ENCODE results near the gene ADAMTSL1.

ADAMTSL1 gene

DNA sequence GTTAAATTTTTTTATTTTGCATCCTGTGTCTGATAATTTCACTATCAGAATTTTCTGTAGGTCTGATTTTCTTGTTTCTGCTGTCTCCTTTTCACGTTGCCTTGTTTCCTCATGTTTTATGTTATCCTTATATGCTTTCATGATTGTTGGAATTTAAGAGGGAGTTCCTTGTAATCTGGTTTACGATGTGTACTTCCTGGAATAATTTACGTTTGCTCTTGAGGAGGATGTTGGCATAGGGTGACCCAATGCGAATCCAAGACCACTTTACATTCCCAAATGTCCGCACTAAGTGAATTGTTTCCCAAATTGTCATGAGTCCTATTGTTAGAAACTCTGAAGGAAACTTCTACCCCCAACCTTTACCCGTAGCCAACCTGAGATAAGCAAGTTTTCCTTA lies 80.3 kb downstream of the ADAMTSL1 start:
- DNase-seq (ENCODE audit: low read depth): no peak

DNA sequence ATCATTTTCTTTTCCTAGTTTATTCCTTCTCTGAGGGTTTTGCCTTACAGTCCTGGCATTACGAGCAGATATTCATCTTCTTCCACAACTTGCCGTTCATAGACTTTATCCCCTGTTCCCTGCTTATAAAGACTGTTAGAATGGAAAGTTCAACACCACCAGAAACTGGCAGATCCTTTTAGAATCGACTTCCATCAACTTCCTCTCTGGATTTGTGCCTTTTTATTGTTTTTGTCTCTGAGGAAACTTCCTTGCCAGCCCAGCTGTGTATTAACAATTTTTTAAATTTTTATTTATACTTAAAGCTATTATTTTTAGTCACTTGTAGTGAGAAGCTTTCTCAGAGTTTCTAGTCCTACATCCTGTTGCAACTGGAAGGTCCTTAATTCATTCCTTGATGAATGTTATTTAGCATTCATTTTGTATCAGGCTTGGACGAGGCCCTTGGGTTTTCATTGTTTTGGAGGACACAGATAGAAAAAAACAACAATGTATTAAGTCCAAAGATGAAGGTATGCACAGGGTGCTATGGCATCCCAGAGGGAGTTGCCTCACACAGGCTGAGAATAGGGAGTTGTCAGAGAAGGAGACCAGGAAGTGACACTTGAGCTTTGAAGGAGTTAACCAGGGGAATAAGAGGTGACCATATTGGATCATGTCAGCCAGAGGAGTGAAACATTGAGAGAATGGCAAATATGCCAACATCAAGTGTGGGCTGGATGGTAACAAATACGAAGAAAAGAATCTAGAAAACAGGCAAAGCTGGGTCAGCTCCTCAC lies 81.3 kb downstream of the ADAMTSL1 start:
- DNase-seq (ENCODE audit: low read depth): no peak

DNA sequence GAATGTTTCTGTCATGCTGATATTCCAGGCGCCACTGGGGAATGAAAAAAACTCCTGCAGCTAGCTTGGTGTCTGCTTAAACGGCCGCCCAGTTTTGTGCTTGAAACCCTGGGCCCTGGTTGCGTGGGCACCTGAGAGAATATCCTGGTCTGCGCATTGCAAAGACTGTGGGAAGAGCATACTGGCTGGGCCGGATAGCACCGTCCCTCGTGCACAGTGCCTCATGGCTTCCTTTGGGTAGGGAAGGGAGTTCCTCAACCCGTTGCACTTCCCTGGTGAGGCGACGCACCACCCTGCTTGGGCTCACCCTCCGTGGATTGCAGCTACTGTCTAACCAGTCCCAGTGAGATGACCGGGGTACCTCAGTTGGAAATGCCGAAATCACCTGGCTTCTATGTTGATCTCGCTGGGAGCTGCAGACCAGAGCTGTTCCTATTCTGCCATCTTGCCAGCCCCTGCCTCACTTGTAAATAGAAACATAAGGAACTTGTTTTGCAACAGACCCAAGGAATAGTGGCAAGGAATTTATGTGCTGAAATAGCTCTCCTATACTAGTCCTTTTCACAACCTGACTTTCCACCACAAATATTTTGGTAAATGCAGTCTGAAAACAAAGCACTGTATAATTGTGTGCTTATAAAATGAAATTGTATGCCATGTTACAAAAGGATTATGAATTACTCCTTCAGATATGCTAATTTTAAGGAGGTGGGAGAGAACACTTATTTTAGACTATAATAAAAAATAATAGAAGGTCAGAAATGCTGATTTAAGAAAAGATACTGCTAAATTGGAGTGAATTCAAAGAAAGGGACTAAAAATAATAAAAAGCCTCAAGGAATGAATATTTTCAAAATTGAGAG lies 90.3 kb downstream of the ADAMTSL1 start:
- no peak for DNase-seq (ENCODE audit: low read depth)

DNA sequence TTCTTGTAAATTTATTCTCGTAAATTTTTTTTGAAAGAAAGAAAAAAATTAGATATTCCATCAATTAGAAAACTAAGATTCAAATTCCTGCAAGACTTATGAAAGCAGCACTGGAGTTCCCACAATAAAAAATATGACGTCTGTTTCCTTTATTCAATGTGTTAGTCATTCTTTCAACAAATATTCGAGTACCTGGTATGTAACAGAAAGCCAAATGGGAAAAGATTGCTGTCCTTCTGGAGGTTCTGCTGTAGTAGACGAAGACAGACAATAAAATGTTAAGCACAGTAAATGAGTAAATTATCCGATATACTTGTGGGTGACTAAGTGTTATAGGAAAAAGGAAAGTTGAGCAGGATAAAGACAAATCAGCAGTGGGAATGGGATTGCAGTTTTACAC lies 92.2 kb downstream of the ADAMTSL1 start:
- no peak for DNase-seq (ENCODE audit: low read depth)

DNA sequence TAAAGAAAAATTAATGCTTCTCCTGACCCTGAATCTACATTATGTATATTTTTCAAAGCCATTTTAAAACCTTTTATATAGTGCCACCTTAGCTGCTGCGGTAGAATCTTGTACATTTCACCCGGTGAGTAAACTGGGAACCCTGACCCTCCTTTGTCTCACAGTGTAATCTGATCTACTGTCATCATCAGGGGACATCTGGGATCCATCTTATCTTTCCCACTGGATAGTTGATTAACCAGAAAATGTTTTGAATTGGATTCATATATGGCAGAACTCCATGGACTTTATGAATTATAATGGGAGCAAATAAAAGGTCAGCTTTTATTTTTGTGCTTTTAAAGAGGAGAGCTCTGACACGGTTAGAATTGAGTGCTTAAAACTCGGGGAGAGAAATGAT lies 95.0 kb downstream of the ADAMTSL1 start:
- no peak for DNase-seq (ENCODE audit: low read depth)

DNA sequence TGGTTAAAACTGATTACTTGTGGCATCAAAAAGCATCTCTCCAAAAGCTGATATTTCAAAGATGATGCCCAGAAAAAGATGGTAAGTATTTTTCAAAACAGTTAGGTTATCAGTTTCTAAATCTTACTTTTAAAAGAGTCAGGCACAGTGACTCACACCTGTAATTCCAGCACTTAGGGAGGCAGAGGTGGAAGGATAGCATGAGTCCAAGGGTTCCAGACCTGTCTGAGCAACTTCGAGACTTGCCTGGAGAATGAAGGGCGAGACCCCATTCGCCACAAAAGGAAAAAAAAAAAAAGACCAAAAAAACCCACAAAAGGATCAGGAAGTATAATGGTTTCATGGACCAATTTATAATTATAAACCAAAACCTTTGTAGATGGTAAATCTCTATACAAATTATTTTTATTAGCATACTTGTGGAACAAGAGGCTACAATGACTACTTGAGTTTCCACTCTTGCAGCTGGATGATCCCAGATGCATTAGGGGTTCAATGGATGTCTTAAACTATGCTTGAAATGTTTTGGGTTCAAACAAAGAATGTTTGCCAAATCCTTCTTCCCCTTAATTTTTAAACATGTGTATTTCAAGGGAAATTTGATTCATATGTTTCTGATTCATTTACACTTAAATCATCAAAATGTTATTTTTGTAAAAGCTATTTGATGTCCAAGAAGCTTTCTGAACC lies 96.1 kb downstream of the ADAMTSL1 start:
- DNase-seq (ENCODE audit: low read depth): no peak

DNA sequence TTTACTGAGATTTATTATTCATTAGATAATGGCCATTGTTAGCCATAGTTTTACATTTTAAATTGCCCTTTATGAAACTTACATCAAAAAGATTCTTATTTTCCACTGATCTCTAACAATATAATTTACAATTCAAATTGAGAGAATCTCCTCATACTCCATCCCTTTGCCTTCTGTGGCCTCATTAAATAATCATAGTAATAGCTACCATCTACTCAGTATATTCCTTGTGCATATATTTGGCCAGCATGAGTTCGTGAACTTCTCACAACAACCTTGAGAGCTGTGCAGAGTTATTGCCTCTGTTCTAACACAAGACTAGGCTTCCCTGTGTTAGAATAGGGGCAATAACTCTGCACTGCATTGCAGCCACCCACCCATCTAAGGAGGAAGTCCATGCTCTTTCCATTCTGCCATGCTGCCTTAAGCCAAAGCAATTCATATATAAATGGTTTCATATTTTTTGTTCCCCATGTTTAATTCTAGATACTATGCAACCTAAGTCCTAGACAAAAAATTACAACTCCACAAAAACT lies 99.1 kb downstream of the ADAMTSL1 start:
- no peak for DNase-seq (ENCODE audit: low read depth)

DNA sequence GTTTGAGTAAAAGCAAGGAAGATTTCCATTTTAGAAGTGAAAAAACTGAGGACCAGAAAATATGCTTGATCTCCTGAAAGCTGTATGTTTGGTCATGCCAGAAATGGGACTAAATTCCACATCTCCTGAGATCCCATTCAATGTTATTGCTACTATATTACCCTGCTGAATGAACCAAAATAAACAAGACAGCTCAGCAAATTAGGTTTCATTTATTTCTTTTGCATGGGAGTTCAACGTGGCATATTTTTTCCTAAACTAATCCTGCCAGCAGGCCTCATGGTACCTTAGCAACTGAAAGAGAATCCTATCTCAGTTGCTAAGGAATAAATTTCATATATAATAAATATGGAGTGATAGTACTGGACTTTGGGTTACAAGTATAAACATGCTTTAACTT lies 101.7 kb downstream of the ADAMTSL1 start:
- no peak for DNase-seq (ENCODE audit: low read depth)

DNA sequence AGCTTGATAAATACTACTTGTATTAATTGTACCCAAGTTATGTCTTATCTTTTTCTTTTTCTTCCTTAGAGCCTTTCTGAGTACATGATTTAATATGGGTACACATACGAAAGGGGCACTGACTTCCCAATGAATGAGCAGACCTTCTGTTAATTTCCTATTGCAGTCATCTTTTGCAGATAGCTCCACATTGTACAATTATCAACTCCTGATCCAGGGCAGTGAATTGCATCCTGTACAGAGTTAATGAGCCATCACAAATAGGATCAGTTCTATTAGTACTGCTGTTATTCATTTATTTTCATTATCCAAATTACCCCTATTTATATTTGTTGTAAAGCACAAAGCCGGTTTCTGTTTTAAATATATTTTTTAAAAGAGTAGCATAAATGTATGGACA lies 105.6 kb downstream of the ADAMTSL1 start:
- DNase-seq (ENCODE audit: low read depth): no peak

DNA sequence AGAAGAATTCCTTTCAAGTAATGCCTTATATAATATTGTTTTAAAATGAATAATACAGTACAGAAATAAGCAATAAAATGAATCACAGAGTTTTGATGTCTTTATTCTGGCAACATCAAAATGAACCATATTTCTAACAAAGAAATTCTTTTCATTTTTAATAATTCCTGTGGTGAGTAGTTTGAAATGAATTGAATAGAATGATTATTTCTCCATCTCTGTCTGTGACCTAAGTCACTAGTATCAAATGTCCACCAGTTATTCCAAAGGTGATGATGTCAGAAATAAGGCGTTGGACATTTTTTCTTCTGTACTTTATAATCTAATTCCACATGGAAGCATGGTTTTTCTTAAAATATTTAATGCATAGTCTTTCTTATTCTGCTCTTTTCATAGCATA lies 106.2 kb downstream of the ADAMTSL1 start:
- DNase-seq (ENCODE audit: low read depth): no peak

DNA sequence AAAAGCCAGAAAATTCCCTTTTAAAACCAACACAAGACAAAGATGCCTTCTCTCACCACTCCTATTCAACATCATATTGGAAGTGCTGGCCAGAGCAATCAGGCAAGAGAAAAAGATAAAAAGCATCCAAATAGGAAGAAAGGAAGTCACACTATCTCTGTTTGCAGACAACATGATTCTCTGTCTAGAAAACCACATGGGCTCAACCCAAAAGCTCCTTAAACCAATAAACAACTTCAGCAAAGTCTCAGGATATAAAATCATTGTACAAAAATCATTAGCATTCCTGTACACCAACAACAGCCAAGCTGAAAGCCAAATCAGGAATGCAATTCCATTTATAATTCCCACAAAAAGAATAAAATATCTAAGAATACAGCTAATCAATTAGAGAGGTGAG lies 112.0 kb downstream of the ADAMTSL1 start:
- no peak for DNase-seq (ENCODE audit: low read depth)

DNA sequence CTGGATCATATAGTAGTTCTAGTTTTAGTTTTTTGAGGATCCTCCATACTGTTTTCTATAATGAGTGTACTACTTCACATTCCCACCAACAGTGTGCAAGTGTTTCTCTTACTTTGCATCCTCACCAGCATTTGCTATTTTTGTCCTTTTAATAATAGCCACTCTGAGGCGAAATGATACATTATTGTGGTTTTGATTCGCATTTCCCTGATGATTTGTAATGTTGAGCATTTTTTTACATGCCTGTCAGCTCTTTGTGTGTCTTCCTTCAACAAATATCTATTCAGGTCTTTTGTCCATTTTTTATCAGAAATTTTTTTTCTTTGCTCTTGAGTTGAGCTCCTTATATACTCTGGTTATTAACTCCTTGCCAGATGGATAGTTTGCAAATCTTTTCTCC lies 114.0 kb downstream of the ADAMTSL1 start:
- no peak for DNase-seq (ENCODE audit: low read depth)

DNA sequence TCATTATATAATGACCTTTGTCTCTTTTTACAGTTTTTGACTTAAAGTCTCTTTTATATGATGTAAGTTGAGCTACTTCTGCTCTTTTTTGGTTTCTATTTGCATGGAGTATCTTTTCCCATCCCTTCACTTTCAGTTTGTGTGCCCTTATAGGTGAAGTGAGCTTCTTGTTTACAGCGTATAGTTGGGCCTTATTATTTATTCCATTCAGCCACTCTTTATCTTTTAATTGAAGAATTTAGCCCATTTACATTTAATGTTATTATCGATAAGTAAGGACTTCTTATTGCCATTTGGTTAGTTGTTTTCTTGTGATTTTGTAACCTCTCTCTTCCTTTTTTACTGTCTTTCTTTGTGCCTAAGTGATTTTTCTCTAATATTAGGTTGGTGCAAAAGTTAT lies 117.3 kb downstream of the ADAMTSL1 start:
- no peak for DNase-seq (ENCODE audit: low read depth)

DNA sequence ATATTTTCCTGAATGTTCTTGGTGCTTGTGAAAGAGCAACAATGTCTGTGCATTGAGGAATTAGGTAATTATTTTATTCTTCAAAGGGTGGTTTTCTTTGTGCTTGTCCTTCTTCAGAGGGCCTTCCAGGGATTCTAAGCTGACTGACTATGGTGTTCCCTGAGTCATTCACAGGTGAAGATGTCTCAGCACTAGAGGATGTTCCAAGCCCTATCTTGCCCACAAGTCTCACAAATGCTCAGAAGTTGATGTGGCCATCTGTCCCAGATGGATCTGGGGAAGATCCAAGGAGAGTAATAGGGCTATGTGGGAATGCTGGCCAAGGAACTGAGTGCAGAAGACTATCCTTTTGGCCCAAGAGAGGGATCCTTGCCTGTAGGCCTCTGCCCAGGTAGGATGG lies 120.9 kb downstream of the ADAMTSL1 start:
- DNase-seq (ENCODE audit: low read depth): no peak

DNA sequence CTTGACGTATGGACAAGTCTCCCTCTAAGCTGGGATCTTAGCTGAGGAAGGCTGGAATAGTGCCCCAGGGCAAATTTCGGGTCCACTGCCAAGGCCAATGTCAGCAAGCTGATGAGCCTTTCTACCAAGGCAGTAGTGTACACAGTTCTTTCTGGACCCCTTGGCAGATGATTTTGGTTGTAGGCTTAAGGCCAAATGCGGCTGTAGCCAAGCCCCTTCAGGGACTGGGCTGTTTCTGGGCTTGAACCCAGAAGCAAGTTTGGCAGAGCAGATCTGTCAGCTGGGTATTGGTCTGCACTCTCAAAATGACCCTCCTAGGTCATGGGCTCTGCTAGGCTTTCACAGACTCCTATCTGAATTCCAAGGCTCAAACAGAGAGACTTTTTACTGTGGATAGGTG lies 121.6 kb downstream of the ADAMTSL1 start:
- DNase-seq (ENCODE audit: low read depth): no peak

DNA sequence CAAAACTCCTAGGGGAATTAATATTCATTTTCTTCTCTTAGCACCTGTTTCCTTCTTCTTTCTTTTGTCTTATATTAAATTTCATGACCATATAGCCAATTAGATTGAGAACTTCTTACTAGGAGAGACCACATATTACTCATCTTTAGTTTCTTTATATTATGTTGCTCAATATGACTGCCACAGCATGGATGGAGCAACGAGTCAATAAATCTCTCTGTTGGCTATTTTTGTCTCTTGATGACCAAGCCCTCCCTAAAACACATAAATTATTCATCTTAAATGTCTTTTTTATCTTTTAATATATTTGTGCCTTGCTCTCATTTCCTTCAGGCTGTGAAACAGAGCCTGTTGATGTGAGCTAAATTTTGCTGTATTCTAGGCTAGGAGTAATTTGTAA lies 123.0 kb downstream of the ADAMTSL1 start:
- no peak for DNase-seq (ENCODE audit: low read depth)

DNA sequence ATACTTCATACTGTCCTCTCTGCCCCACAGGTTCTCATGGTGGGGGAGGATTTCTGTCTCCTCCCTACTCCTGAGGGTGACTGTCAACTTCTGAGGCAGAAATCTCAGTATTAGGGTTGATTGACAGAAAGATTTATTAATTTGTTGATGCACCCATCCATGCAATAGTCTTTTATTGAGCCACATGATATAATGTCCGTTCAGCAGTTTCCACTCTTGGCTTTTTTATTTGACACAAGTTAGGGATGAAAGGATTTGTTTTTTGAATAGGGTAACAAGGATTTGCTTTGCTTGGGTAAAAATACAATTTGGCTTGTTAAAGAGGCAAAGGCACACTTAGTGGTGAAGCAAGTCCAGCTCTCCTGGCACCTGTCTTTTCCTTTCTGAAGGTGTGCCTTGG lies 125.0 kb downstream of the ADAMTSL1 start:
- no peak for DNase-seq (ENCODE audit: low read depth)

DNA sequence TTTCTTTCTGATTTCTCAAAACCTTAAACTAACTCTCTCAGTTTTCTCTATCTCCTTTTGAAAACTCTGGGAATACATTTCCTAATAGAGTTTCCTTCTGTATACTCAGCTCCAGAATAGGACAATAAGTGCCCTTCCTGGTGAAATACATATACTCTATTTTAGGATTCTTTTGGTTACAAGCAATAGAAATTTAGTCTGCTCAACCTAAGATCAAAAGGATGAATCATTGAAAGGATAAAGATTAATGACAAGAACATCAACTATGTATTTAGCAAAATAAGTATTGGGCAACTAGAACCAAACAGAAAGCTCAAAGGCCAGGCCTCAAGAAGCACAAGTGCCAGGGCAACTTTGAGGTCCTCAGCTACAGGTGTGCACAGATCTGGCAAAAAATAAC lies 127.1 kb downstream of the ADAMTSL1 start:
- DNase-seq (ENCODE audit: low read depth): no peak

DNA sequence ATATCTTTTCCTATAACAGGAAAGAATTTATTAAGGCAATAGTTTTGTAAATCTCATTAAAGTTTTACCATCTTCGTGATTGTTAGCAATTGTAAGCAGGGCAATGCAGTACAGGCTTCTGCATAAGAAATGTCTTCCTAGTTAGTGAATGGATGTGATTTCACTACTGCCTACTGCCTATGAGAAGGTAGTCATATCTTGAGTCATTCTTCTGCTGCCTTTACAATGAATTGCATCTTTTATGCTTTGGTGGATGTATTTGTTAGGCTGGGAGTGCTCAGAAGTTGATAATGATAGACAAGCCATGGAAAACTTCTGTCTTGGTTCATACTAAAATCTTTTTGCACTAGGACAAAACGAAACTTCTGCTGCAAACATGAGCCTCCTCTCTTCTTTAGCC lies 128.0 kb downstream of the ADAMTSL1 start:
- DNase-seq (ENCODE audit: low read depth): no peak

DNA sequence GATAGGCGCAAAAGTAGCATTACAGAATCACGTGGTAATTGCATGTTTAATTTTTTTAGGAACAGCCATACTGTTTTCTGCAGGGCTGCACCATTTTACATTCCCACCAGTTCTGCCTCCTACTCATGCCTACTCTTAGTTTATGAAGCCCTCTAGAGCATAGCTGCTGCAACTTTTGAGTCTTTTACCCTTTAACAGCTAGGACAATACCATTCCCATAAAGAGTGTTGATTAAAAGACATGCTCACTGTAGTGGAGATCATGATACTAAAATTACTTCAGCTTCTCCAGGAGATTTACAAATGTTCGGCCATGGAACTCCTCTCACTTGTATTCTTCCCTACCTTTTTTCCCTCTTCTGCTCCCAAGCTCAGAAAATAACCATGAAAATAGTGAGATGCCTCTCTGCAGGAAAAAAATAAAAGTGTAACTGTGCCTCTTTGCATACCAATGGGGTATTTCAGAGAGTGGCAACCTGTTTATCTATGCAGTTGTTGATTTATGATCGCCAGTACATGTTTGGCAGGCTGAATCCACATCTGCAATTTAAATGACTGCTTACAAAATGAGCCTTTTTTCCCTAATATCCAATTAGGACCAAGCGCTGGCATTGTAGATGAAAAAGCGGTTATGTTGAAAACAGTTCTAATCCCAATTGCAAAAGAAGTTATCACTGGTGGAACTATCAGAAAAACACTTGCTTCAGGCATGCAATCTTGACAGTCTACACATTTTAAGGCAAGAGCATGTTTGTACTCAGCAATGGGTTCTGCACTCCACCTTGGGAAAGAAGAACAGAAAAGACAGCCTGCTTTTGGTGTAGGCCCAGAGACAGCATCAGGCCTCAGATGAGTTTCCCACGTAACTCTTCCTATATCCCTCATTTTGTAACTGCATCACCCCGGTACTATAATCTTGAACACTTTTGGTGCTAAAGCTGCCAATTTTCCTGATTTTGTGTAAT lies 131.1 kb downstream of the ADAMTSL1 start:
- DNase-seq (ENCODE audit: low read depth): no peak

DNA sequence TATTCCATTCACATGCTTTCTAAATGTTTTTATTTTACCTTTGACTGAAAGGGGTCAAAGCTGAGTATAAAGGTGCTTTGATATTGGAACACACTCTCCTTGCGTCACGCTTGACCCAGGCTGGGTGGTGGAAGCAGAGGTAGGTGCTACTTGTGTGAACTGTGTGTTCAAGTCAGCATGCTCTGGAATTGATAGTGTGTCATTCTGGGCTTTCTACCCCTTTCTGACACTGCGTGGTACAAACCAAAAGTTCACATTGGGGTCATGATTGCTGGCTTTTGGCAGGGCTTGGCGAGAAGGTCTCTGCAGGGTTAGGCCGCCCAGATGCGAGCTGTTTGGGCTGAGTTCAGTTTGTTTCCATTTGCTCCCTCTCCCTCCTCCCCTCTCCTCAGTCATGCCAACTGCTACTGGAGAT lies 131.8 kb downstream of the ADAMTSL1 start:
- no peak for DNase-seq (ENCODE audit: low read depth)
